ENCODE data around the gene CDC6. TPM values are rescaled to one million over a fixed set of nuclear protein-coding genes. Genes with fewer than 3 reads are reported as not detected.
A peak's percentile ranks its signal among the peaks of the same experiment; 100 is the strongest.

CDC6 gene
- total RNA-seq, 1 donor from 2014 or later = 65.3 TPM

GRCh38 chr17:40309031-40309948, 21.6 kb downstream of the CDC6 start, which contains the start of gene RARA:
Gene RARA, plus strand, starts transcription at chr17:40309180. Its CDS starts 22,039 bp downstream, at chr17:40331219.
- no peaks in the 10 kb centered on the region for H3K36me3 ChIP-seq
- peak within 1 kb of the TSS; percentile 93 for H2AFZ ChIP-seq (replicated peaks)
- Mint-ChIP-seq H3K27ac (peak within 1 kb of the TSS; percentile 74), H3K27me3 (ENCODE audit: insufficient read depth, low read depth) (peaks cover 11% of the 10 kb centered on the region), H3K9me3 (no peaks in the 10 kb centered on the region), H3K36me3 (no peaks in the 10 kb centered on the region), H3K4me3 (no peak within 1 kb of the TSS), H3K4me1 (peaks cover 31% of the 10 kb centered on the region)
- peak; percentile 83 for DNase-seq (ENCODE audit: low spot score)
- peak within 1 kb of the TSS; percentile 89 for H3K4me2 ChIP-seq
- no peak within 1 kb of the TSS for H3K27ac ChIP-seq
- peaks cover 18% of the 10 kb centered on the region for H4K20me1 ChIP-seq (ENCODE audit: low read depth)
- H3K4me3 ChIP-seq = peak within 1 kb of the TSS; percentile 78
- peaks cover 38% of the 10 kb centered on the region for H3F3A ChIP-seq (ENCODE audit: low read depth)
- H3K79me2 ChIP-seq (ENCODE audit: low read depth) = no peaks in the 10 kb centered on the region
- no peak for TF ChIP-seq CTCF (IDR thresholded peaks at IDR 0.05)
- TF ChIP-seq EZH2phosphoT487 (IDR thresholded peaks at IDR 0.05) = no peak
- TF ChIP-seq EZH2 (IDR thresholded peaks at IDR 0.05) = no peak
- peaks cover 57% of the 10 kb centered on the region for H3K4me1 ChIP-seq
- no peaks in the 10 kb centered on the region for H3K27me3 ChIP-seq
- H3K9ac ChIP-seq = peak within 1 kb of the TSS; percentile 14
- H3K9me3 ChIP-seq (ENCODE audit: low read depth) = no peaks in the 10 kb centered on the region

- Histone ChIP-seq H3K4me2 (peak overlapping the region; percentile 89), H3K79me2 (ENCODE audit: low read depth) (no peaks in the 10 kb centered on the region), H4K20me1 (ENCODE audit: low read depth) (peaks cover 18% of the 10 kb centered on the region), H3K4me1 (peaks cover 61% of the 10 kb centered on the region), H3F3A (ENCODE audit: low read depth) (peaks cover 37% of the 10 kb centered on the region), H3K4me3 (peak overlapping the region; percentile 78), H3K9me3 (ENCODE audit: low read depth) (no peaks in the 10 kb centered on the region), H2AFZ (replicated peaks) (no peak overlapping the region), H3K27me3 (no peaks in the 10 kb centered on the region), H3K36me3 (no peaks in the 10 kb centered on the region), H3K9ac (no peak overlapping the region), H3K27ac (no peak overlapping the region)
- no peak for TF ChIP-seq CTCF (IDR thresholded peaks at IDR 0.05)
- no peak for TF ChIP-seq EZH2 (IDR thresholded peaks at IDR 0.05)
- no peak for TF ChIP-seq EZH2phosphoT487 (IDR thresholded peaks at IDR 0.05)
- Mint-ChIP-seq H3K27me3 (ENCODE audit: insufficient read depth, low read depth) (peaks cover 11% of the 10 kb centered on the region), H3K27ac (no peak overlapping the region), H3K4me3 (peak overlapping the region; percentile 73), H3K4me1 (peaks cover 27% of the 10 kb centered on the region), H3K9me3 (no peaks in the 10 kb centered on the region), H3K36me3 (no peaks in the 10 kb centered on the region)
- no peak for DNase-seq (ENCODE audit: low spot score)
Measured at GRCh38 chr17:40309949-40310510, 22.4 kb downstream of the CDC6 start.

- peaks cover 11% of the 10 kb centered on the region for H3K27me3 Mint-ChIP-seq (ENCODE audit: insufficient read depth, low read depth)
- TF ChIP-seq CTCF (IDR thresholded peaks at IDR 0.05) (no peak), EZH2phosphoT487 (IDR thresholded peaks at IDR 0.05) (no peak), EZH2 (IDR thresholded peaks at IDR 0.05) (no peak)
- H3K4me3 Mint-ChIP-seq = peak overlapping the region; percentile 48
- no peaks in the 10 kb centered on the region for H3K79me2 ChIP-seq (ENCODE audit: low read depth)
- peaks cover 67% of the 10 kb centered on the region for H3K4me1 ChIP-seq
- H3K9me3 Mint-ChIP-seq = no peaks in the 10 kb centered on the region
- H3K36me3 Mint-ChIP-seq = no peaks in the 10 kb centered on the region
- H3F3A ChIP-seq (ENCODE audit: low read depth) = peaks cover 36% of the 10 kb centered on the region
- H3K9me3 ChIP-seq (ENCODE audit: low read depth) = no peaks in the 10 kb centered on the region
- no peaks in the 10 kb centered on the region for H3K36me3 ChIP-seq
- H3K4me3 ChIP-seq = no peak overlapping the region
- peak overlapping the region; percentile 6 for H3K4me2 ChIP-seq
- peaks cover 4% of the 10 kb centered on the region for H3K27me3 ChIP-seq
- no peak overlapping the region for H3K27ac ChIP-seq
- peaks cover 31% of the 10 kb centered on the region for H3K4me1 Mint-ChIP-seq
- peak; percentile 62 for DNase-seq (ENCODE audit: low spot score)
- H3K27ac Mint-ChIP-seq = no peak overlapping the region
- no peak overlapping the region for H2AFZ ChIP-seq (replicated peaks)
- peaks cover 18% of the 10 kb centered on the region for H4K20me1 ChIP-seq (ENCODE audit: low read depth)
- no peak overlapping the region for H3K9ac ChIP-seq
Measured at GRCh38 chr17:40310882-40311391, 23.3 kb downstream of the CDC6 start.
